BLaER1 treated with 17β-estradiol and CSF1 and Interleukin-3, amounts not matched to agents 10 nM and 100 nM (cell line): ENCODE results near the gene TMEM108.
"Not testable (repeated sequence)": the region's sequence is repeated elsewhere in the genome, so short reads cannot be mapped to it uniquely, and the experiment has no call there.

ENCODE experiments used
- H3K27ac ChIP-seq, 11 experiments: shearing (Covaris generic); formaldehyde crosslinking; 2 replicates each; pipeline ENCODE4 v1.8.1; 2022
- H3K27me3 ChIP-seq, 11 experiments: shearing (Covaris generic); formaldehyde crosslinking; 2 replicates each; pipeline ENCODE4 v1.8.1; 2022
- H3K36me3 ChIP-seq, 11 experiments: shearing (Covaris generic); formaldehyde crosslinking; 2 replicates each; pipeline ENCODE4 v1.8.1; 2022
- H3K4me1 ChIP-seq, 10 experiments: shearing (Covaris generic); formaldehyde crosslinking; 2 replicates each; pipeline ENCODE4 v1.8.1; 2022
- H3K4me2 ChIP-seq, 11 experiments: shearing (Covaris generic); formaldehyde crosslinking; 2 replicates each; pipeline ENCODE4 v1.8.1; 2022
- H3K4me3 ChIP-seq, 10 experiments: shearing (Covaris generic); formaldehyde crosslinking; 2 replicates each; pipeline ENCODE4 v1.8.1; 2022
- H3K9ac ChIP-seq, 11 experiments: shearing (Covaris generic); formaldehyde crosslinking; 2 replicates each; pipeline ENCODE4 v1.8.1; 2022
- H3K9me3 ChIP-seq, 11 experiments: shearing (Covaris generic); formaldehyde crosslinking; replicated peaks in 1 of 11; 2 replicates each; pipeline ENCODE4 v1.8.1; 2022
- H4K20me1 ChIP-seq, 11 experiments: shearing (Covaris generic); formaldehyde crosslinking; 2 replicates each; pipeline ENCODE4 v1.8.1; 2022
- Cebpa-rat ChIP-seq, 11 experiments: shearing (Covaris generic); IDR thresholded peaks; 2 replicates each; pipeline ENCODE4 v1.8.1; 2022

TMEM108 gene

GRCh38 chr3:133038089-133038730, at the start of gene TMEM108:
Gene TMEM108 (plus strand): TSS chr3:133038391.
- H3K9ac ChIP-seq, result no peak within 1 kb of the TSS
- H3K27ac ChIP-seq, result no peak within 1 kb of the TSS
- no peaks in the 10 kb centered on the region for H4K20me1 ChIP-seq
- H3K4me3 ChIP-seq, result no peak within 1 kb of the TSS
- no peaks in the 10 kb centered on the region for H3K4me1 ChIP-seq
- no peak within 1 kb of the TSS for H3K4me2 ChIP-seq
- no peaks in the 10 kb centered on the region for H3K27me3 ChIP-seq
- peaks cover 0 to 8% (median 0%) of the 10 kb centered on the region in 11 experiments; a peak in 3 of 22 replicates for H3K9me3 ChIP-seq
- no peaks in the 10 kb centered on the region for H3K36me3 ChIP-seq
- TF ChIP-seq Cebpa-rat (IDR thresholded peaks at IDR 0.05), result no peak

GRCh38 chr3:132995971-132996370, 42.2 kb upstream of the TMEM108 start:
- Histone ChIP-seq H3K4me1 (no peaks in the 10 kb centered on the region), H3K9ac (no peak overlapping the region), H3K36me3 (no peaks in the 10 kb centered on the region), H3K27ac (no peak overlapping the region), H3K4me2 (no peak overlapping the region), H4K20me1 (no peaks in the 10 kb centered on the region), H3K4me3 (no peak overlapping the region), H3K9me3 (no peaks in the 10 kb centered on the region), H3K27me3 (no peaks in the 10 kb centered on the region)
- no peak for TF ChIP-seq Cebpa-rat (IDR thresholded peaks at IDR 0.05)

- H3K27ac ChIP-seq, result no peak overlapping the region
- H4K20me1 ChIP-seq, result no peaks in the 10 kb centered on the region
- H3K36me3 ChIP-seq, result no peaks in the 10 kb centered on the region
- TF ChIP-seq Cebpa-rat (IDR thresholded peaks at IDR 0.05), result no peak
- no peaks in the 10 kb centered on the region for H3K27me3 ChIP-seq
- no peak overlapping the region for H3K4me3 ChIP-seq
- no peaks in the 10 kb centered on the region for H3K4me1 ChIP-seq
- no peaks in the 10 kb centered on the region for H3K9me3 ChIP-seq
- no peak overlapping the region for H3K4me2 ChIP-seq
- H3K9ac ChIP-seq, result no peak overlapping the region
Observed at GRCh38 chr3:132997404-132998185, 40.6 kb upstream of the TMEM108 start.

- peaks cover 4 to 16% (median 10%) of the 10 kb centered on the region in 11 experiments for H3K9me3 ChIP-seq
- not testable (repeated sequence) for H3K27me3 ChIP-seq, H3K4me1 ChIP-seq, H3K36me3 ChIP-seq, H4K20me1 ChIP-seq, H3K9ac ChIP-seq, H3K27ac ChIP-seq, H3K4me3 ChIP-seq, H3K4me2 ChIP-seq
Observed at GRCh38 chr3:133005032-133005431, 33.2 kb upstream of the TMEM108 start.

GRCh38 chr3:133007601-133008000, 30.6 kb upstream of the TMEM108 start:
- H3K4me1 ChIP-seq, result no peaks in the 10 kb centered on the region
- H3K4me2 ChIP-seq, result no peak overlapping the region
- TF ChIP-seq Cebpa-rat (IDR thresholded peaks at IDR 0.05), result no peak; a peak in 1 of 22 replicates
- H3K4me3 ChIP-seq, result no peak overlapping the region
- H3K27ac ChIP-seq, result no peak overlapping the region
- peaks cover 30 to 42% (median 35%) of the 10 kb centered on the region in 11 experiments for H3K9me3 ChIP-seq
- no peaks in the 10 kb centered on the region; a peak in 1 of 22 replicates for H3K36me3 ChIP-seq
- H4K20me1 ChIP-seq, result no peaks in the 10 kb centered on the region
- no peak overlapping the region for H3K9ac ChIP-seq
- no peaks in the 10 kb centered on the region for H3K27me3 ChIP-seq

GRCh38 chr3:133014325-133014724, 23.9 kb upstream of the TMEM108 start:
- Histone ChIP-seq H3K27ac (no peak overlapping the region), H3K36me3 (no peaks in the 10 kb centered on the region; a peak in 1 of 22 replicates), H3K9me3 (peaks cover 37 to 43% (median 39%) of the 10 kb centered on the region in 11 experiments), H3K9ac (no peak overlapping the region), H3K4me3 (no peak overlapping the region), H3K4me2 (no peak overlapping the region), H3K27me3 (no peaks in the 10 kb centered on the region), H3K4me1 (no peaks in the 10 kb centered on the region), H4K20me1 (no peaks in the 10 kb centered on the region)
- peak in 3 of 11 experiments; percentile 12 to 65 (median 53); a peak in 3 of 22 replicates for TF ChIP-seq Cebpa-rat (IDR thresholded peaks at IDR 0.05)

GRCh38 chr3:133015573-133015972, 22.6 kb upstream of the TMEM108 start:
- H3K4me1 ChIP-seq, H3K9ac ChIP-seq, H3K27me3 ChIP-seq, H4K20me1 ChIP-seq, H3K27ac ChIP-seq, H3K36me3 ChIP-seq, H3K4me2 ChIP-seq, H3K4me3 ChIP-seq: not testable (repeated sequence)
- H3K9me3 ChIP-seq, result peaks cover 25 to 32% (median 27%) of the 10 kb centered on the region in 11 experiments

- H3K9ac ChIP-seq, result no peak overlapping the region
- no peak overlapping the region for H3K4me2 ChIP-seq
- no peaks in the 10 kb centered on the region for H4K20me1 ChIP-seq
- H3K36me3 ChIP-seq, result no peaks in the 10 kb centered on the region; a peak in 1 of 22 replicates
- no peak overlapping the region for H3K4me3 ChIP-seq
- H3K4me1 ChIP-seq, result no peaks in the 10 kb centered on the region
- TF ChIP-seq Cebpa-rat (IDR thresholded peaks at IDR 0.05), result no peak
- H3K27ac ChIP-seq, result no peak overlapping the region
- H3K27me3 ChIP-seq, result no peaks in the 10 kb centered on the region
- H3K9me3 ChIP-seq, result peaks cover 12 to 19% (median 15%) of the 10 kb centered on the region in 11 experiments
Observed at GRCh38 chr3:133016838-133017309, 21.3 kb upstream of the TMEM108 start.

- Histone ChIP-seq H4K20me1 (no peaks in the 10 kb centered on the region), H3K4me2 (no peak overlapping the region), H3K4me3 (no peak overlapping the region), H3K9ac (no peak overlapping the region), H3K9me3 (0 out of 22 replicates have a peak, but pooled peaks cover 0 to 4% (median 0%) of the 10 kb centered on the region in 11 experiments), H3K36me3 (no peaks in the 10 kb centered on the region), H3K27me3 (no peaks in the 10 kb centered on the region), H3K4me1 (peaks cover 0 to 10% (median 0%) of the 10 kb centered on the region in 10 experiments; a peak in 3 of 20 replicates), H3K27ac (no peak overlapping the region)
- TF ChIP-seq Cebpa-rat (IDR thresholded peaks at IDR 0.05), result no peak
Observed at GRCh38 chr3:133018921-133019320, 19.3 kb upstream of the TMEM108 start.
